Thyroid gland (tissue), 4 donors: Measurements from ENCODE around the gene OPN1LW. TPM values are rescaled to one million over a fixed set of nuclear protein-coding genes. Genes with fewer than 3 reads are reported as not detected.
"Not testable (repeated sequence)": the region's sequence is repeated elsewhere in the genome, so short reads cannot be mapped to it uniquely, and the experiment has no call there.

Experiments
- DNase-seq, 2 donors: peaks; one replicate each; pipeline ENCODE4 v3.0.0-alpha.2; 2019
- H3K27ac ChIP-seq, 3 donors: fragments of 200-600 bp; sonication (generic); 1 replicate in 2 of 3; 2 replicates in 1 of 3; pipeline ENCODE4 v1.5.1; 2016 to 2019; ENCODE audit warnings: mild to moderate bottlenecking in 1 of 3, moderate library complexity in 1 of 3
- H3K27me3 ChIP-seq: fragments of 200-600 bp; sonication (generic); one replicate; pipeline ENCODE4 v1.5.1; 2019
- H3K36me3 ChIP-seq, 2 donors: fragments of 200-600 bp; sonication (generic); one replicate each; pipeline ENCODE4 v1.5.1; 2016 to 2019
- H3K4me1 ChIP-seq, 2 donors: fragments of 200-600 bp; sonication (generic); one replicate each; pipeline ENCODE4 v1.5.1; 2017 to 2019
- H3K4me3 ChIP-seq, 3 donors: fragments of 200-600 bp; sonication (generic); replicated peaks in 1 of 3; 1 replicate in 2 of 3; 2 replicates in 1 of 3; pipeline ENCODE4 v1.5.1; 2016; ENCODE audit warnings: mild to moderate bottlenecking in 1 of 3
- H3K9me3 ChIP-seq: fragments of 200-600 bp; sonication (generic); one replicate; pipeline ENCODE4 v1.5.1; 2017
- POLR2A ChIP-seq, 2 donors: fragments of 450-650 bp; IDR thresholded peaks; one replicate each; pipeline ENCODE4 v1.6.1; 2017; ENCODE audit warnings: antibody characterized with exemption in 2 of 2, mild to moderate bottlenecking in 2 of 2, moderate library complexity in 1 of 2
- WGBS, 2 donors: methylation state at CpG; one replicate each; pipeline ENCODE4 v1.1.5; 2017; 5-methylcytosine and 5-hydroxymethylcytosine counted together
- intact Hi-C: fragments of 100-400 bp; cut with DNase I; formaldehyde crosslinking; loops from one replicate; pipeline ENCODE4 v1.15.1; 2023
- total RNA-seq, 4 donors: library from RNA; depleted of rRNA; stranded (reverse); fragments of >200 nt; gene quantifications; one replicate each; pipeline ENCODE4 v1.2.3, GENCODE V29; 2016
- TF ChIP-seq, protein P1 (sequence below), 6 experiments: fragments of 200-600 bp in 3 of 6; fragments of 450-650 bp in 3 of 6; sonication (generic) in 3 of 6; IDR thresholded peaks; one replicate each; pipeline ENCODE4 v1.5.1; 2016 to 2019; ENCODE audit warnings: antibody characterized with exemption in 6 of 6, mild to moderate bottlenecking in 2 of 6, inconsistent platforms in 1 of 6, moderate library complexity in 1 of 6

The OPN1LW gene
- total RNA-seq, 4 donors from 2014 or later: not detected

DNA sequence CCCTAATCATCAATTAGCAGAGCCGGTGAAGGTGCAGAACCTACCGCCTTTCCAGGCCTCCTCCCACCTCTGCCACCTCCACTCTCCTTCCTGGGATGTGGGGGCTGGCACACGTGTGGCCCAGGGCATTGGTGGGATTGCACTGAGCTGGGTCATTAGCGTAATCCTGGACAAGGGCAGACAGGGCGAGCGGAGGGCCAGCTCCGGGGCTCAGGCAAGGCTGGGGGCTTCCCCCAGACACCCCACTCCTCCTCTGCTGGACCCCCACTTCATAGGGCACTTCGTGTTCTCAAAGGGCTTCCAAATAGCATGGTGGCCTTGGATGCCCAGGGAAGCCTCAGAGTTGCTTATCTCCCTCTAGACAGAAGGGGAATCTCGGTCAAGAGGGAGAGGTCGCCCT lies 3.3 kb upstream of the OPN1LW start:
- Histone ChIP-seq H3K9me3 (no peaks in the 10 kb centered on the region), H3K4me1 (no peaks in the 10 kb centered on the region), H3K36me3 (no peaks in the 10 kb centered on the region), H3K27ac (no peak overlapping the region), H3K27me3 (no peaks in the 10 kb centered on the region), H3K4me3 (no peak overlapping the region)
- TF ChIP-seq, protein P1, sequence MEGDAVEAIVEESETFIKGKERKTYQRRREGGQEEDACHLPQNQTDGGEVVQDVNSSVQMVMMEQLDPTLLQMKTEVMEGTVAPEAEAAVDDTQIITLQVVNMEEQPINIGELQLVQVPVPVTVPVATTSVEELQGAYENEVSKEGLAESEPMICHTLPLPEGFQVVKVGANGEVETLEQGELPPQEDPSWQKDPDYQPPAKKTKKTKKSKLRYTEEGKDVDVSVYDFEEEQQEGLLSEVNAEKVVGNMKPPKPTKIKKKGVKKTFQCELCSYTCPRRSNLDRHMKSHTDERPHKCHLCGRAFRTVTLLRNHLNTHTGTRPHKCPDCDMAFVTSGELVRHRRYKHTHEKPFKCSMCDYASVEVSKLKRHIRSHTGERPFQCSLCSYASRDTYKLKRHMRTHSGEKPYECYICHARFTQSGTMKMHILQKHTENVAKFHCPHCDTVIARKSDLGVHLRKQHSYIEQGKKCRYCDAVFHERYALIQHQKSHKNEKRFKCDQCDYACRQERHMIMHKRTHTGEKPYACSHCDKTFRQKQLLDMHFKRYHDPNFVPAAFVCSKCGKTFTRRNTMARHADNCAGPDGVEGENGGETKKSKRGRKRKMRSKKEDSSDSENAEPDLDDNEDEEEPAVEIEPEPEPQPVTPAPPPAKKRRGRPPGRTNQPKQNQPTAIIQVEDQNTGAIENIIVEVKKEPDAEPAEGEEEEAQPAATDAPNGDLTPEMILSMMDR (IDR thresholded peaks at IDR 0.05): no peak
- no peak for TF ChIP-seq POLR2A (IDR thresholded peaks at IDR 0.05)
- 94 to 100% methylated on average over 1 to 5 of the region's 10 CpGs for WGBS, 2 donors
- intact Hi-C loops: no loop called here
- no peak for DNase-seq

DNA sequence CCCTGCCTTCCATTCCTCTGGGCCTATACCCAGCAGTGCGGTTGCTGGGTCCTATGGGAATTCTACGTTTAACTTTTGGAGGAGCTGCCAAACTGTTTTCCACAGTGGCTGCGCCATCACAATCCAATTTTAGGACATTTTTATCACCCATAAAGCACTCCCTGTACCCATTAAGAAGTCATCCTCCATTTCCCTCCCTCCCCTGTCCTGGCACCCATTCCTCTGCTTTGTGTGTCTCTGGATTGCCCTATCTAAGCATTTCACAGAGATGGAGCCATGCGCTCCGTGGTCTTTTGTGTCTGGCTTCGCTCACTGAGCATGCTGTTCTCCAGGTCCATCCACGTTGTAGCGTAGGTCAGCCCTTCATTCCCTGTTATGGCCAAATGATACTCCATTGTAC lies 1.7 kb upstream of the OPN1LW start:
- no peak for DNase-seq
- H3K27me3 ChIP-seq: no peaks in the 10 kb centered on the region
- no peak for TF ChIP-seq POLR2A (IDR thresholded peaks at IDR 0.05)
- TF ChIP-seq, protein P1 (IDR thresholded peaks at IDR 0.05): no peak
- intact Hi-C loops: no loop called here
- 94 to 96% methylated on average over 8 of the region's 8 CpGs for WGBS, 2 donors
- no peaks in the 10 kb centered on the region for H3K4me1 ChIP-seq
- no peaks in the 10 kb centered on the region for H3K9me3 ChIP-seq
- H3K4me3 ChIP-seq: no peak overlapping the region
- H3K36me3 ChIP-seq: no peaks in the 10 kb centered on the region
- no peak overlapping the region for H3K27ac ChIP-seq

DNA sequence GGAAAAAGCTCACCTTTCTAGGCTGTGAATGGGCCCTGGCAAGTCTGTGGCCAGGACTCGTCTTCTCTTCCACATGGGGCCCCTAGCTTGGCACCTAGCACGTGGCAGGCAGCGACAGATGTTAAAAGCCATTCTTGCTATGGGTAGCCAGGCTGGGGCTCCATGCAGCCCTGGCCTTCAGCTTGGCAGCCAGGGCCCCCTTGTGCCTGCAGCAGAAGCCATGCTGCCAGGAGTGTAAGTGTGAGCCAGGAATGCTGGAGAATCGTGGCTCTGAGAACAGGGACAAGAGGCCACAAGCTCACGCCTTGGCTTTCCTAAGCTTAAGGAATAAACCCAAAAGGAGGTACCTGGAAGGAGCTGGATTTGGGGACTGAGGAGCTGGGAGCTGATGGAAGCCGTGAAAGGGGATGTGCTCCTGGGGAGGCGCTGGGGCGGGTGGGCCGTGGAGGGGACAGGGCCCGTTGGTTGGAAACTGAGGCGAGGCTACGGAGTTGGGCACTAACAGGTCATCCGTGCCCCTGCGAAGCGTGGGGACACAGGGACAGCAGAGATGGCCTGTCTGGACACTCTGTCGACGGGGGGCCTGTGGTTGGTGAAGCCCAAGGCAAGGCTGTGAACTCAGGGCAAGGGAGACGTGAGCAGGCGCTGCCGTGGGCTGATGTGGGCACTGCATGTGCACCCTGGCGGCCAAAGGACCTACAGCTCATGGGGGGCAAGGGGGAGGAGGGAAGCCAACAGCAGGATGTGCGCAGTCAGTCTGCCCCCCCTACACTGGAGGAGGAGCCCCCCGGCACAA lies 895 bp upstream of the OPN1LW start:
- Histone ChIP-seq H3K36me3 (no peaks in the 10 kb centered on the region), H3K27ac (no peak overlapping the region), H3K9me3 (no peaks in the 10 kb centered on the region), H3K4me3 (no peak overlapping the region), H3K4me1 (no peaks in the 10 kb centered on the region), H3K27me3 (no peaks in the 10 kb centered on the region)
- no peak for DNase-seq
- no peak for TF ChIP-seq POLR2A (IDR thresholded peaks at IDR 0.05)
- TF ChIP-seq, protein P1 (IDR thresholded peaks at IDR 0.05): no peak
- WGBS, 2 donors: 82 to 98% methylated on average over 8 to 13 of the region's 23 CpGs
- intact Hi-C loops: no loop called here

DNA sequence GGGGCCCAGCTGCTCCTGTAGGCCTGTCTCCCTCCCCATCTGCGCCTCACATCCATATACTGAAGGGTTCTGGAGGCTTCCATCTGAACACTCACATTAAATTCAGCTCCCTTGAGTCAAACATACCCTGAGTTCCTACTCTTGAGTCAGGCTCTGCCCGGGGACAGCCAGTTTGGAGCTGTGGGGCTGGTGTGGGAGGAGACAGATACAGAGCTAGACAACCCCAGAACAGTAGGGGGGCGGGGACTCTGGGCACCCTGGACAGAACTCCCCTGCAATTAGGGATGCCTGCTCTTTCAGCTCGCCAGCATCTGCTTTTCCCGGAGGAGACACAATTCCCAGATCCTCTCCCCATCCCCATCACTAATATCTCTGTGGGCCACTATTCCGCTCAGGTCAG lies 7.0 kb downstream of the OPN1LW start:
- intact Hi-C loops, H3K27ac ChIP-seq, H3K36me3 ChIP-seq, H3K4me1 ChIP-seq, DNase-seq, H3K9me3 ChIP-seq, H3K27me3 ChIP-seq, H3K4me3 ChIP-seq: not testable (repeated sequence)
- WGBS, 2 donors: no CpG with 5 or more reads among the region's 6 CpGs

DNA sequence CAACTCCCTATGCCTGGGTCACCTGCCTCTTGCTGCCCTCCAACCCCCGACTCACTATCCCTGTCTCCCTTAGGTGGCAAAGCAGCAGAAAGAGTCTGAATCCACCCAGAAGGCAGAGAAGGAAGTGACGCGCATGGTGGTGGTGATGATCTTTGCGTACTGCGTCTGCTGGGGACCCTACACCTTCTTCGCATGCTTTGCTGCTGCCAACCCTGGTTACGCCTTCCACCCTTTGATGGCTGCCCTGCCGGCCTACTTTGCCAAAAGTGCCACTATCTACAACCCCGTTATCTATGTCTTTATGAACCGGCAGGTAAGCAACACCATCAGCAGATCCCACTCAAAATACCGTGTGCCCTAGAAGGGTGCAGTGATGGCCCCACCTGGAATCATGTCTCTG lies 12.2 kb downstream of the OPN1LW start:
- intact Hi-C loops, H3K27ac ChIP-seq, H3K4me3 ChIP-seq, H3K36me3 ChIP-seq, H3K27me3 ChIP-seq, DNase-seq, H3K4me1 ChIP-seq, H3K9me3 ChIP-seq: not testable (repeated sequence)
- 97 to 100% methylated on average over 2 to 6 of the region's 11 CpGs for WGBS, 2 donors

DNA sequence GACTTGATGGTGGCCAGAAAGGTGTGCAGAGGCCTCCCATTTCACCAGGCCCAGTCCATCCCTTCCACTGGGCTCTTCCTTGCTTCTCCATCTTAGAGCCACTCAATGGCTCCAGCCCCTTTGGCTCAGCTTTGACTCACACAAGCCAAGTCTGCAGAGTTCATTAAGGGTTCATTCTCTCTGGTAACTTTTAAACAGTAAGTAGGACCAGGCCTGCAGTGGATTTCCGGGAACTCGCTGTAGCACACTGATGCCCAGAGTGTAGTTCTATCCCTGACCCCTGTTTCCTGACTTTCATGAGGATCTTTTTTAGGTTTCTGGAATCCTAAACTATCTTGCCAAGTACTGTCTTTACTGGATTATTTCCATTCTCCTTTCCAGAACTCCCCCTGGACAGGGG lies 13.2 kb downstream of the OPN1LW start:
- DNase-seq, intact Hi-C loops: not testable (repeated sequence)
- no CpG with 5 or more reads among the region's 2 CpGs for WGBS, 2 donors

DNA sequence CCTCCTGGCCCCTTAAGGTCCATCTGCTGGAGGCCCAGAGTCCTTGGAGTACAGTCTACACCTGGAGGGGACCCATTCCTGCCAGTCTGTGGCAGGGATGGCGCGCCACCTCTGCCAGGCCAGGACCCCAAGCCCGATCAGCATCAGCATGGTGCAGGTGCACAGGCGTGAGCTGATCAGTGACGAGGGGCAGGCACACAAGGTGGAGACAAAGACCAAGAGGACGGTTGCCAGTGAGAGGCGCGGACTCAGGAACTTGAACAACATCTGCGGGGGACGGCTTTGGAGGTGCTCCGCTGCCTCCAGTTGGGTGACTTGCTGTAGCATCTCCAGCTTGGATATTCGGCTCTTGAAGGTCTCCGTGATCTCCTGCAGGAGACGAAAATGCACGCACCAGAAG lies 15.3 kb downstream of the OPN1LW start:
- H3K9me3 ChIP-seq, DNase-seq: not testable (repeated sequence)
- WGBS, 2 donors: no CpG with 5 or more reads among the region's 15 CpGs

More for the DNA sequence above, 13.2 kb downstream of the OPN1LW start:
- H3K4me3 ChIP-seq, H3K27me3 ChIP-seq, H3K9me3 ChIP-seq, H3K4me1 ChIP-seq, H3K27ac ChIP-seq, H3K36me3 ChIP-seq: not testable (repeated sequence)

DNA sequence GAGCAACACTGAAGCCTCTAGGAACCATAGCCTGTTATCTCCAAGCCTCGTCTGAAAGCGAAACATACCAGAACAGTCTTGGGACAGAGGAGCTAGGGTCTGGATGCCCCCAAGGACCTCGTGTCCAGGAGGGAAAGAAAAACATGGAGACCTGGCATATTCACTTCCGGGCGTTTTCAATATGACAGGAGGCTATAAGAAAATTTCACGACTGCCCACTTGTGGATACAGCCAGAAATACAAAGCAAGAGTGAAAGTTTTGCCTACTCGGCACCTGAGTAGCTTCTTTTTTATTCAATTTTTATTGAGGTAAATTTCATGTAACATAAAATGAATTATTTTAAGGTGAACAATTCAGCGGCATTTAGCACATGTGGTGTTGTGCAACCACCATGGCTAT lies 20.9 kb downstream of the OPN1LW start:
- DNase-seq, H3K27ac ChIP-seq, H3K36me3 ChIP-seq, H3K4me3 ChIP-seq, intact Hi-C loops, H3K27me3 ChIP-seq, H3K9me3 ChIP-seq, H3K4me1 ChIP-seq: not testable (repeated sequence)
- WGBS, 2 donors: no CpG with 5 or more reads among the region's 8 CpGs

More for the DNA sequence above, 15.3 kb downstream of the OPN1LW start:
- H3K4me1 ChIP-seq, H3K27ac ChIP-seq, intact Hi-C loops, H3K36me3 ChIP-seq, H3K27me3 ChIP-seq, H3K4me3 ChIP-seq: not testable (repeated sequence)

DNA sequence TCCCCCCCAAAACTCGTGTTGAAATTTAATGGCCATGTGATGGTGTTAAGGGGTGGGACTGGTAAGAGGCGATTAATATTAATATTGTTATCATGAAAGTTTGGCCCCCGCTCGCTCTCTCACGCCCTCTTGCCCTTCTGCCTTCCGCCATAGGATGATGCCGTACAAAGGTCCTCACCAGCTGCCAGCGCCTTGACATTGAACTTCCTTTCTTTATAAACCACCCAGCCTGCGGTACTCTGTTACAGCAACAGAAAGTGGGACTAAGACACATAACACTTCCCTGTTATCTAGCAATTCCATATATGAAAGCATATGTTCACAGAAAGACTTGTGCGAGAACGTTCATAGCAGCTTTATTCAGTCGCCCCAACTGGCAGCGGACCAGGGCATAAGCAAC lies 24.3 kb downstream of the OPN1LW start:
- H3K27ac ChIP-seq, intact Hi-C loops: not testable (repeated sequence)

DNA sequence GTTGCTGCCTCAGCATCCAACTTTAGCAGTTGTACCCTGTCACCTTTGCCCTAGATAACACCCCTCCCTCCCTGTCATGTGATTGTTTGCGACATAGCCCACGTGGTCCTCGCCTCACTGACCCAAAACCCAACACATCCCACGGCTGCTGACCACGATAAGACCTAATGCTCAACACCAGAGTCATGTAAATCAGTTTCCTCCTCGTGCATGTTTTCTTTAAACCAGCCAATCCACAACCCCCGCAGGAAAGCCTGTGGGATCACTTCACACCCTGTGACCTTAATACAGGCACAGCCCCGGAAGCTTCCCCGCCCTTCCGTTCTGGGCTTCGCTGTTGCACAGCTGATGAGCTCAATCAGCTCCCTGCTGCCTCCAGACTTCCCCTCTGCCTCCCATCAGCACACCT lies 28.5 kb downstream of the OPN1LW start:
- H3K4me1 ChIP-seq, H3K4me3 ChIP-seq, H3K27me3 ChIP-seq, H3K36me3 ChIP-seq, H3K9me3 ChIP-seq, H3K27ac ChIP-seq, intact Hi-C loops, DNase-seq: not testable (repeated sequence)
- no CpG with 5 or more reads among the region's 11 CpGs for WGBS, 2 donors

More for the DNA sequence above, 24.3 kb downstream of the OPN1LW start:
- not testable (repeated sequence) for H3K27me3 ChIP-seq, H3K9me3 ChIP-seq, H3K4me1 ChIP-seq, H3K4me3 ChIP-seq, H3K36me3 ChIP-seq, DNase-seq
- WGBS, 2 donors: no CpG with 5 or more reads among the region's 13 CpGs
